HG03039 (cell line): ENCODE data around the gene WIPF2.
"Not testable (repeated sequence)": the region's sequence is repeated elsewhere in the genome, so short reads cannot be mapped to it uniquely, and the experiment has no call there.

Experiments used
- ATAC-seq: cut with Tn5 transposase; IDR thresholded peaks from one replicate; pipeline ENCODE4 v1.9.1; 2021; ENCODE audit warnings: mild to moderate bottlenecking, moderate library complexity; ENCODE audit not compliant: unreplicated experiment

Gene WIPF2

DNA sequence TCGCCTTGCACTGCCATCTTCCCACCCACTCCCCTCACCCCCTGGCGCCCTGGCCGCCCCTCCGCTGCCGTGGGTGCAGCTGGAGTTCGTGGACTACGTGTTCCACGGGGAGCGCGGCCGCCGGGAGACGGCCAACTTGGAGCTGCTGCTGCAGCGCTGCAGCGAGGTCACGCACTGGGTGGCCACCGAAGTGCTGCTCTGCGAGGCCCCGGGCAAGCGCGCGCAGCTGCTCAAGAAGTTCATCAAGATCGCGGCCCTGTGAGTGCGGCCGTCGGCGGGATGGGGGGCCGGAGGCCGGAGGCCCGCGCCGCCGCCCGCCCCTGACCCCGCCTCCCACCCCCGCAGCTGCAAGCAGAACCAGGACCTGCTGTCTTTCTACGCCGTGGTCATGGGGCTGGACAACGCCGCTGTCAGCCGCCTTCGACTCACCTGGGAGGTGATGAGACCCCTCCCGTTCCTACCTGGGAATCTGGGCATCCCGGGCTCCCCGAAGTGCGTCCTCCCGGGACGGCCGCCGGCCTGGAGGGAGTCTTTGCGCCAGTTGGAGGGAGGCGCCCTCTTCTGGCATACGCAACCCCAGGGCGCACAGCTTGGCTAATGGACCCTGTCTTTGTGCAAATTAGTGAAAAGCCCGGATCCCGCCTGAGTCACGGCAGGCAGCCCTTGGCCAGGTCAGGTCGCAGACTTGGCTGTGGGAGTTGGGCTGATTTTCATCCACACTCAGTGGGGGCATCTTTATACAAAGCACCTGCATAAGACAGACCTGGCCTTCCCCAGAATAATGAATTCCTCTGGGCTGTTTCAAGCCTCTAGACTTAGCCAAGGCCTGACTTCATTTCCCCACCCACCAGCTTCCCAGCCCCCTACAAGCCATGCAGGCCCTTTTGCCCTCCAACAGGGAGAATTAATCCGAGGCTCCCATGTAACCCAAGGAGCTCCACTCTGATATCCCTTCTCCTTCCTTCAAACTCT is 27.6 kb upstream of the WIPF2 start:
- ATAC-seq: no peak

DNA sequence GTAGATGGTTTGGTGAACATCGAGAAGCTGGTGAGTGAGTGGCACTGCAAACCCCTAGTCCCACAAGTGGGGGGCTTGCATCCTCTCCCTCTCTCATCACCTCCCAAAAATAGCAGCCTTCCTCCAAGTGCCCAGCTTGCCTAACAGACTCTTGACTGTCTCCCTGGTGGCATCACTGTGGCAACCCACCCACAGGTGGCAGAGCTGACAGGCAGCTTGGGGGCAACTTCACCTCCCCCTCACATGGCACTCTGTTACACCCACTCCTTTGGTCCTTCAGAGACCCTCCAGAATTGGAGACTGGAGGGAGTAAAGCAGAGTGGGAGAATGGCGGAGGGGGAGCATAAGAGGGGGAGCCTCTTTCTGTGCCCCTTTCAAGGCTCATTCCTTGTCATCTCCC is 26.1 kb upstream of the WIPF2 start:
- no peak for ATAC-seq

DNA sequence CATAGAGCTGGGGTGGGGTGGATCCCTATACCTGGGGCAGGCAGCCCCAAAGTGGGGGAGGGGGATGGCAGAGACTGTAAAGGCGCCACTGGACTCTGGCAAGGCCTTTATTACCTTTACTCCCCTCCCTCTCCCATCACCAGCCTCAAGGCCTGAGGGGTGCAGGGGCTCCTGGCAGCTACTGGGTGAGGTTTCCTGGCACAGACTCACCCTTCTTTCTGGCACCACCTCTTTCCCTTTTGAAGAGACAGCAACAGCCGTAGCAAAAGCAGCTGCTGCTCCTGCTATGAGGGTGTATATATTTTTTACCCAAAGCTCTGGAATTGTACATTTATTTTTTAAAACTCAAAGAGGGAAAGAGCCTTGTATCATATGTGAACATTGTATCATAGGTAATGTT is 24.3 kb upstream of the WIPF2 start:
- no peak for ATAC-seq

DNA sequence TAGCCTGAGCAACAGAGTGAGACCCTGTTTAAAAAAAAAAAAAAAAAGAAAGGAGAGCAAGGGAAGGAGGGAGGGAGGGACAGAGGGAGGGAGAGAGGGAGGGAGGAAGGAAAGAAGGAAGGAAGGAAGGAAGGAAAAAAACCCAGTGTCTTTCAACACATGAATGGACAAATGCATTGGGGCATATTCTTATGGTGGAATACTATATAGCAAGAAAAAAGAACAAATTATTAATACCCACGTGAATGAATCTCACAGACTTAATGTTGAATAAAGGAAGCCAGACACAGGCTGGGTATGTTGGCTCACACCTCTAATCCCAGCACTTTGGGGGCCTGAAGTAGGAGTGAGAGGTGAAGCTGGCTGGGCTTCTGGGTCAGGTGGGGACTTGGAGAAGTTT is 21.6 kb upstream of the WIPF2 start:
- ATAC-seq: no peak

DNA sequence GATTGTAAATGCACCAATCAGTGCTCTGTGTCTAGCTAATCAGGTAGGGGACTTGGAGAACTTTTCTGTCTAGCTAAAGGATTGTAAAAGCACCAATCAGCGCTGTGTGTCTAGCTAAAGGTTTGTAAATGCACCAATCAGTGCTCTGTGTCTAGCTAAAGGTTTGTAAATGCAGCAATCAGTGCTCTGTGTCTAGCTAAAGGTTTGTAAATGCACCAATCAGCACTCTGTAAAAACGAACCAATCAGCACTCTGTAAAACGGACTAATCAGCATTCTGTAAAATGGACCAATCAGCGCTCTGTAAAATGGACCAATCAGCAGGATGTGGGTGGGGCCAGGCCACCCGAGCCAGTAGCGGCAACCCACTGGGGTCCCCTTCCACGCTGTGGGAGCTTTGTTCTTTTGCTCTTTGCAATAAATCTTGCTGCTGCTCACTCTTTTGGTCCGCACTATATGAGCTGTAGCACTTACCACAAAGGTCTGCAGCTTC is 21.1 kb upstream of the WIPF2 start:
- ATAC-seq: not testable (repeated sequence)

DNA sequence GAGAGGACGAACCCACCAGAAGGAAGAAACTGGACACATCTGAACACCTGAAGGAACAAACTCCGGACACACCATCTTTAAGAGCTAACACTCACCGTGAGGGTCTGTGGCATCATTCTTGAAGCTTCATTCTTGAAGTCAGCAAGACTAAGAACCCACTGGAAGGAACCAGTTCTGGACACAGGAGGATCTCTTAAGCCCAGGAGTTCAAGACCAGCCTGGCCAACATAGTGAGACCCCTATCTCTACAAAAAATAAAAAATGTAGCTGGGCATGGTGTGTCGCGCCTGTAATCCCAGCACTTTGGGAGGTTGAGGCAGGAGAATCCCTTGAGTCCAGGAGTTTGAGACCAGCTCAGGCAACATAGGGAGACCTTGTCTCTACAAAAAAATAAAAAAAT is 20.5 kb upstream of the WIPF2 start:
- ATAC-seq: no peak

DNA sequence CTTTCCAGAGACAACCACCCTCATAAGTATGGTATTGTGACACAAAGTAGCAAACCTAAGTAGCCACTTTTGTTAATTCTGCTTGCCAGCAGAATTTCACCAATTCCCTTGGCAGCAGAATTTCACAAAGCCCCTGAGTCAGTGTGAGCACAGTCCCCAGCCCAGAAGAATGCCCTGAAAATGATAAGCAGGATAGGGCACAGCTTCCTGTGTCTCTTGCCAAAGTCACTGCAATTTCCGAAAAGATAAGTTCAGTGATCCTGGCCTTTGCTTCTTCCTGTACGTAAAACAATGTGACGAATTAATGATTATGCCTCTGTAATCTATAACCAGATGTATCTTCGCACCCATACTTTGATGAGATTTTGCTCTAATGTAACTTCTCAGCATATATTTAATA is 16.0 kb upstream of the WIPF2 start:
- no peak for ATAC-seq

DNA sequence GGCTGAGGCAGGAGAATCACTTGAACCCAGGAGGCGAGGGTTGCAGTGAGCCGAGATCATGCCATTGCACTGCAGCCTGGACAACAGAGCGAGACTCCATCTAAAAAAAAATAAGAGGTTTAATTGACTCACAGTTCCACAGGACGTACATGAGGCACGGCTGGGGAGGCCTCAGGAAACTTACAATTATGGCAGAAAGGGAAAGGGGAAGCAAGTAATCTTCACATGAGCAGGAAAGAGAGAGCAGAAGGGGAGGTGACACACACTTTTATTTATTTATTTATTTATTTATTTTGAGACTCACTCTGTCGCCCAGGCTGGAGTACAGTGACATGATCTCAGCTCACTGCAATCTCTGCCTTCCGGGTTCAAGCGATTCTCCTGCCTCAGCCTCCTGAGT is 12.9 kb upstream of the WIPF2 start:
- ATAC-seq: not testable (repeated sequence)

DNA sequence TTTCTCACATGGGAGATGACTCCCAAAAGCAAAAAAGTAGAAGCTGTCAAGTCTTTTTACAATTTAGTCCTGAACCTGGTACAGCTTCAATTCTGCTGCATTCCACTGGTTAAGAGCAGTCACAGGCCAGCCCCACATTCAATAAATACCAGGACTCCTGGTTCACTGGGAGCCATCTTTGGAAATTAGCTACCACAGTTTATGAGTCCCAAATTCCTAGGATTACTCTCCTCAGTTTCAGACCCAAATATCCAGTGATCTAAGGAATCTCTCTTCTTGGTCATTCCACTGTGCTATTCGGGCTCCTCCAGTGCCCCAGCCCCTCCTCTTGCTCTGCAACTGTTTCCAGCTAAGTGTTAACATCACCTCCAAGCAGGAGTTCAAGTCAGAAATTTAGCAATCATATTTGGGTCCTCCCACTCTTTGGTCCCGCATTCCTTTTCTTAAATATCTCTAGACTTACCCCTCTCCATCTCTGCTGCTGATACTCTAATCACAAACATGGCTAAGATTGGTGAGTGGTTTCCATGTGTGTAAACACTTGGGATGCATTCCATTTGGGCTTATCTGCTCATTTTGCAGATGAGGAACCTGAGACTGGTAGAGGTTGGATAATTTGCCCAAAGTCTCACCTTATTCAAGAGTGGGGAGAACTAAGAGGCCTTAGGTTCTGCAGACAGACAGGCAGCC is 9.6 kb upstream of the WIPF2 start:
- ATAC-seq: no peak

DNA sequence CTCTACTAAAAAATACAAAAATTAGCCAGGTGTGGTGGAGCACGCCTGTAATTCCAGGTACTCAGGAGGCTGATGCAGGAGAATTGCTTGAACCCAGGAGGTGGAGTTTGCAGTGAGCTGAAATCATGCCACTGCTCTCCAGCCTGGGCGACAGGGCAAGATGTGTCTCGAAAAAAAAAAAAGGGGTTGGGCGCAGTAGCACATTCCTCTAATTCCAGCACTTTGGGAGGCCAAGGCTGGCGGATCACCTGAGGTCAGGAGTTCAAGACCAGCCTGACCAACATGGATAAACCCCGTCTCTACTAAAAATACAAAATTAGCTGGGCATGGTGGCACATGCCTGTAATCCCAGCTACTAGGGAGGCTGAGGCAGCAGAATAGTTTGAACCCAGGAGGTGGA is 5.2 kb upstream of the WIPF2 start:
- ATAC-seq: not testable (repeated sequence)

DNA sequence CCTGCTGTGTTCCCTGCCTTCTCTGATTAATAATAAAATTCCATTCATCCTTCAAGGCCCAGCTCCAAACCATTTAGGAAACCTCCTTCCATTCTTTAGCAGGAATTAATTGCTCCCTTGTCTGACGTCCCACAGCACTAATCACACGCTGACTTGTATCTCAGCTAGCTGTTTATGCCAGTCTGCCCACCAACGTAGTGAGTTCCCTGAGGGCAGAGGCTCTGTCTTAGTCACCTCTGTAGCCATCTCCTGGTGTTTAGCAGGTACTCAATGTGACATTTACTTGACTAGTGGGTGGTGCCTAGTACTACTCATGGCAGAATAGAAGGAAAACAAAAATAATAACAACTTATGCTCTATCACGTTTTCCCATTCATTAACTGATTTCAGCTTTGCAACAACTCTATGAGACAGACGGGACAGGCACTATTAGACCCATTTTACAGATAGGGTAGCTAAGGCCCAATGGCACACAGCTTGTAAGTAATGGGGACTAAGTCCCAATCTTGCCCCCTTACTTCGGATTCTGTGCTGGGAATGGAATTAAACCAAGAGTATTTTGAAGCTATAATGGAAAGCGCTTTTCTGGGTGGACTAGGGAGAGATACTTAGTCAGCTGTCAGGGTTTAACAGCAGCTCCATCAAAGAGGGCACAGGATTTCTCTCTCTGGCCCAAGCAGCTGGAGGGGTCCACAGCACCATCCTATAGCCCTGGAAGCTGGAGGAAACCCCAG is 931 bp upstream of the WIPF2 start:
- no peak for ATAC-seq

DNA sequence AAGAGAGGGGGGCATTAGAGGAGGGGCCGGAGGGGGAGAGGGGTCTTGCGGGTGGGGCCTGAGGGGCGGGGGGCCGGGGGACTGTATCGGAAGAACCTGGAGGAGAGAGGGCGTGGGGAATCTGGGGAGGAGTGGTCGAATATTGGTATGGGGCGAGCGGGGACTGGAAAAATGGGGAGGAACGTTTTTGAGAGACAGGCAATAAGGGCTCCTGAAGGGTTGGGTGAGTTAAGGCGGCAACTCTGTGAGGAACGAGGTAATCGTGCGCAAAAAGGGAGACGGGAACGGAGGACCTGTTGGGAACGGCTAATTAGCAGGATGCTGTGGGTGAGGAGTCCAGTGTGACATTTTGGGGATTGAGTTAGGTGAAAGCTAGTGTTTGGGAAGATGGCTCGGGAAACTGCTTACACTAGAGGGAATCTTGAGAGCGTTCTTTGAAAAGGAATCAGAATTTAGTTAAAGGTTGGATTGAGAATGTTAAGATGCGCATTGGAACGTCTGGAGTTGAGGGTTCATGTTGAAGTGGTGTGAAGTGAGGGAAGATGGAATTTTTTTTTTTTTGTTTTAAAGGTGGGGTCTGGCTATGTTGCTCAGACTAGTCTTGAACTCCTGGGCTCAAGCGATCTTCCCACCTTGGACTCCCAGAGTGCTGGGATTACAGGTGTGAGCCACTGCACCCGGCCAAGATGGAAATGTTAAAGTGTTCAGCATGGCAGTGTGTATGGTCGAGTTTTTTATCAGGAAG is 662 bp downstream of the WIPF2 start:
- no peak for ATAC-seq

DNA sequence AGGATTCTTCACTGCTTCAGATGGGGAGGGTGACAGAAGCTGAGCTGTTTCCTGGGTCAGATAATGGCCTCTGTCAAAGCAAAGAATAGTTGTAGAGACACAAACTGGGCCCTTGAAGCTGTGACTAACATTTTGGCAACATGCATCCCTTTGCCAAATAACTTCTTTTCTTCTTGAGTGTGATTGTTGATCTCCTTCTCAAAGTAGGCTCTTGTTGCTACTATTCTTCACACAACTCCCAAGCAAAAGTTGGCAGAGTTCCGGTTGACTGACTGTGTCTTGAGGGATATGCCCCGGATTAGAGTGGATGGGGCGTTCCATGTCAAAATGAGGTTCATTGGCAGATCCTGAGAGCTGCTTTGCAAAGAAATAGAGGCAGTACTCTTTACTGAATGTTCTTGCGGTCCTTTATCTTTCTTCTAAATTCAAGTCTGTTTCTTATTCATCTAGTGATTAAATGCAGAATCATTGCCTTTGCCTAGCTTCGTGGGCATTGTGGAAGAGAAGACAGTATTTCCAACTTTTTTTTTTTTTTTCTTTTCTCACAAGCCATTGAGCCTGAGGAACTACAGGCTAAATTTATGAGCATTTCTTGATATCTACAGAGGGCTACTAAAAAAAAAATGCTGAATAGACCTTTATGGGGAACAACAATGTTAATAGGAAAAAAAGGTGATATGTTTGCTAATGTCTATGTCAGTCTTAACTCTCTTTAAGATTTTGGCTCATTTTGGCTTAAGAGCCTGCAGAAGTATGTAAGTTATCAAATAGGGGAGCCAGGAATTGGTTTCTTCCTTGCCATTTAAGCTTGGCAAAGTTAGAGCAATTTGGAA is 5.8 kb downstream of the WIPF2 start:
- no peak for ATAC-seq

DNA sequence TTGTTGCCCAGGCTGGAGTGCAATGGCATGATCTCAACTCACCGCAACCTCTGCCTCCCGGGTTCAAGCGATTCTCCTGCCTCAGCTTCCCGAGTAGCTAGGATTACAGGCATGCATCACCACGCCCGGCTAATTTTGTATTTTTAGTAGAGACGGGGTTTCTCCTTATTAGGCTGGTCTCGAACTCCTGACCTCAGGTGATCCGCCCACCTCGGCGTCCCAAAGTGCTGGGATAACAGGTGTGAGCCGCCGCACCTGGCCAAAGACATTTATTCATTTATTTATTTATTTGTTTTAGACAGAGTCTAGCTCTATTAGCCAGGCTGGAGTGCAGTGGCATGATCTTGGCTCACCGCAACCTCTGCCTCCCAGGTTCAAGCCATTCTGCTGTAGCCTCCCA is 10.0 kb downstream of the WIPF2 start:
- ATAC-seq: not testable (repeated sequence)

DNA sequence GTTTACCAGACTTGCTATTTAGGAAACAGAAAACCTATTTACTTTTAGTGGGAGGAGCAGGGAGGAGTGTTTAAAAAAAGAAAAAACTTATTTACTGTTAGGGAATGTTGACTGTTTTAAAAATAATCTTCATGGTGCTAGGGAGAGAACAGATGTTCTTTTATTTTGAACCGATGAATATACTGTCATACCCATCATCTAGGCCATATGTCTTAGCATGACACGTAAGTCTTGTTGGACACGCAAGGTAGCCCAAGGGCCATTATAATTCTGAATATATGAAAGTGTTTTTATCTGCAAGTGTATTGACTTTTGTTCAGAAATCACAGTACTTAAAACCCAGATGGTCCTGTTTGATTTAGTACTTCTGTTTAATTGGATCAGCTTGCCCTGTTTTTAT is 11.6 kb downstream of the WIPF2 start:
- ATAC-seq: no peak

DNA sequence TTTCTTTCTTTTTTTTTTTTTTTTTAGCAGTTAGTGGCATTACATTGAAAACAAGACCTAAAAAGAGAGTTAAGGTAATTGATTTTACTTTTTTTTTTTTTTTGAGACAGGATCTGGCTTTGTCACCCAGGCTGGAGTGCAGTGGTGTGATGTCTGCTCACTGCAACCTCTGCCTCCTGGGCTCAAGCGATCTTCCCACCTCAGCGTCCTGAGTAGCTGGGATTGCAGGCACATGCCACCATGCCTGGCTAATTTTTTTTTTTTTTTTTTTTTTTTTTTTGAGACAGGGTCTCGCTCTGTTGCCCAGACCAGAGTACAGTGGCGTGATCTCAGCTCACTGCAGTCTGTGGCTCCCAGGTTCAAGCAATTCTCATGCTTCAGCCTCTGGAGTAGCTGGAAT is 12.8 kb downstream of the WIPF2 start:
- ATAC-seq: not testable (repeated sequence)

DNA sequence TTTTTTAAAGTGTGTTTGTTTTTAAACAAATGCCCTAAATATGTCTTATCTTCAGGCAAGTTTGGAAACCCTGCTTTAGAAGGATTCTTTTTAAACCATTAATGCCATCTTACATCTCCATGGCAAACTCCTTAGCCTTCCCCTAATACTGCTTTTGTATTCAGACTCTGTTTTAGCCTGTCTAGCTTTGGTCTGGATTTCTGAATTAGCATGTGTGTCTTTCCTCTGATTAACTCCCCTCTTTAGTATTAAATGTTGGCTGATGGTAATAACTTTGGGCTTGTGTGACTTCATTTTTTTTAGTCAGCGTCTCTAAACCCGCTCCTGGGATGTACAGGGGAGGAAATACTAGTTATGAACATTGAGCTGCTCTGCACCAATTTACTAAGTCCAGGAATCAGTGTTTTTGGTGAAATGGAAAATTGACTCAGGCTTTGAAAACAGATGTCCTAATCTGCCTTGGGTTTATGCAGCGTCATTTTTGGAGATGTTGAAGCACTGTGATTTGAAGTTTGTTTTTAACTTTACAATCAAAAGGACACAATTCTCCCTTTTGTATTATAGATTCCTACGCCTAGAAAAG is 22.2 kb downstream of the WIPF2 start:
- no peak for ATAC-seq

DNA sequence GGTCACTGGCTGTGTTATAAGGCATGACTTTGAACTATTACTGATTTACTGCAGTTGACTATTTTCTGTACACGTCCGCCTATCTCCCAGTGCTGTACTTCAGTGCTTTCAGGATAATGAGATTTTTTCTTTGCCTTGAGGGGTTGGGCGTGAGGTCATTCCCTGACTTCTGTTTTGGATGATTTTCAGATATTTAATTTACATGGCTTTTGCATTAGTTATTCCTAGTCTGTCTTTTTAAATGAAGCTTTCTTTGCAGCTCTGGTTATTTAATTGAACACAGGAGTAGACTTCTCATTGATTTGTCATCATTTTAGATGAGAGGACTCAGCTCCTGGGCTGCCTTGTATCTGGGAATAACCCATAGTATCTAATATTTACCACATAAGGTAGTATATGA is 23.7 kb downstream of the WIPF2 start:
- ATAC-seq: no peak

DNA sequence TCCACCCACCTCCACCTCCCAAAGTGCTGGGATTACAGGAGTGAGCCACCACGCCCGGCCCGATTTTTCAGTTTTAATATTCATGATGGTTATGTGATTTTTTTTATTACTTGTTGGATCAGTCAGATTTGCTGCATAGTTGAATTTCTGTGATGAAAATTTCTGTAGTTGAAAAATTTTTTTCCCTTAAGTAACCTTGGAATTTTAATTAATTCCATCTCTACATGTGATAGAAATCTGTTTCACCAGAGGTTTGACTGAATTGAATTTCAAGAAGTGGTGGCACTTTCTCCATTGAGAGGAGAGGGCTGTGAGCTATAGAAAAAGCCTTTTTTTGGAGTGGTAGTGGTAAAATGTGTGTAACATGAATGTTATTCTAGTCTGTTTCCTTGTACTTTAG is 24.7 kb downstream of the WIPF2 start:
- no peak for ATAC-seq
